K562 treated with DMSO at 1 percent for 12 hours (cell line): ENCODE data around the gene OR10K2. TPM values are rescaled to one million over a fixed set of nuclear protein-coding genes. Genes with fewer than 3 reads are reported as not detected.

ENCODE experiments used
- total RNA-seq: library from RNA; unstranded; fragments of 300-600 nt; gene quantifications from 2 replicates; pipeline ENCODE4 v1.2.3, GENCODE V29; 2022; ENCODE audit not compliant: insufficient read depth

OR10K2 gene
- not detected in 2 replicates for total RNA-seq

GRCh38 chr1:158426137-158426536 is at the start of gene OR10K2:
TSS of gene OR10K2 (minus strand) at chr1:158426237. CDS start at chr1:158420866, 5,371 bp downstream.

GRCh38 chr1:158471920-158472319 is 45.9 kb upstream of the OR10K2 start, which contains the start of gene OR10R2:
TSS of gene OR10R2 (plus strand) at chr1:158472220. CDS start at chr1:158472326, 106 bp downstream.

GRCh38 chr1:158461534-158461933 is 35.5 kb upstream of the OR10K2 start, which contains the start of gene OR10K1:
TSS of gene OR10K1 (plus strand) at chr1:158461834. CDS start at chr1:158465562, 3,728 bp downstream.

GRCh38 chr1:158398818-158399514 is 27.1 kb downstream of the OR10K2 start, which contains the start of gene OR10T2:
TSS of gene OR10T2 (minus strand) at chr1:158399466. CDS start at chr1:158399466, 0 bp downstream.

Other genes starting within 250 kb of the OR10K2 start
- 0.37 TPM in 1 of 2 replicates, not detected in the other for gene CD1D, start 245.3 kb downstream of the OR10K2 start, total RNA-seq
- gene CD1A, start 171.8 kb downstream of the OR10K2 start, total RNA-seq = not detected in 2 replicates
- not detected in 2 replicates for gene CD1C, start 136.3 kb downstream of the OR10K2 start, total RNA-seq
- not detected in 2 replicates for gene CD1B, start 94.7 kb downstream of the OR10K2 start, total RNA-seq
- not detected in 2 replicates for gene CD1E, start 72.3 kb downstream of the OR10K2 start, total RNA-seq
- not detected in 2 replicates for gene OR10T2, start 26.8 kb downstream of the OR10K2 start, total RNA-seq
- not detected in 2 replicates for gene OR10K1, start 35.6 kb upstream of the OR10K2 start, total RNA-seq
- gene OR10R2, start 46.0 kb upstream of the OR10K2 start, total RNA-seq = not detected in 2 replicates
- gene OR6Y1, start 128.2 kb upstream of the OR10K2 start, total RNA-seq = not detected in 2 replicates
- gene OR6P1, start 144.3 kb upstream of the OR10K2 start, total RNA-seq = not detected in 2 replicates
- gene OR10X1, start 153.7 kb upstream of the OR10K2 start, total RNA-seq = not detected in 2 replicates
- gene OR10Z1, start 179.0 kb upstream of the OR10K2 start, total RNA-seq = not detected in 2 replicates